ENCODE results near the gene PBRM1.

Gene PBRM1

DNA sequence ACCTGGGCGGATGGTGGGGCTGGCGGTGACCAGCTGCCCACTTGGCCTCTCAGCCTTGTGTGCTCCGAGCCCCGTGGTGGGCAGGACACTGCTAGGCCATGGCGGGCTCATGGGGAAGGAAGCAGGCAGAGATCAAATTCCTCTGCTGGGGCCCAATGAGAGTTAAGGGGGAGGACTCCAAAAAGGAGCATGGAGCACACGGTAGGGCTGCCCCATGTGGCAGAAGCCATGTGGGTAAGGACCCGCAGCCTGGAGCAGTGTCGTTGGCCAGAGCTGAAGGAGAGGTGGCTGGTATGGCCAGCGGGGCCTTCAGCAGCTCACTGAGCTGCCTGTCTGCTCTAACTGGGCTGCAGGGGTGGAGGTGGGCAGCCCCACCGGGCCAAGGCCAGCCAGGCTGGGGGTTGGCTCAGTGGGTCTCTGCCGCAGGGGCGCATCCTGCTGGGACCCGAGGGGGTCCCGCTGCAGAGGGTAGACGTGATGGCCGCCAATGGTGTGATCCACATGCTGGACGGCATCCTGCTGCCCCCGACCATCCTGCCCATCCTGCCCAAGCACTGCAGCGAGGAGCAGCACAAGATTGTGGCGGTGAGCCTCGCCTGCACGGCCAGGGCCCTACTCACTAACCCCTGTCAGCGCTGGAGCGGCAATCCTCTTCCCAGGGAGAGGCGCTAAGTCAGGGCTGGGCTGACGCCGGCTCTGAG lies 179.3 kb downstream of the PBRM1 start:
- TF ChIP-seq, protein P1, sequence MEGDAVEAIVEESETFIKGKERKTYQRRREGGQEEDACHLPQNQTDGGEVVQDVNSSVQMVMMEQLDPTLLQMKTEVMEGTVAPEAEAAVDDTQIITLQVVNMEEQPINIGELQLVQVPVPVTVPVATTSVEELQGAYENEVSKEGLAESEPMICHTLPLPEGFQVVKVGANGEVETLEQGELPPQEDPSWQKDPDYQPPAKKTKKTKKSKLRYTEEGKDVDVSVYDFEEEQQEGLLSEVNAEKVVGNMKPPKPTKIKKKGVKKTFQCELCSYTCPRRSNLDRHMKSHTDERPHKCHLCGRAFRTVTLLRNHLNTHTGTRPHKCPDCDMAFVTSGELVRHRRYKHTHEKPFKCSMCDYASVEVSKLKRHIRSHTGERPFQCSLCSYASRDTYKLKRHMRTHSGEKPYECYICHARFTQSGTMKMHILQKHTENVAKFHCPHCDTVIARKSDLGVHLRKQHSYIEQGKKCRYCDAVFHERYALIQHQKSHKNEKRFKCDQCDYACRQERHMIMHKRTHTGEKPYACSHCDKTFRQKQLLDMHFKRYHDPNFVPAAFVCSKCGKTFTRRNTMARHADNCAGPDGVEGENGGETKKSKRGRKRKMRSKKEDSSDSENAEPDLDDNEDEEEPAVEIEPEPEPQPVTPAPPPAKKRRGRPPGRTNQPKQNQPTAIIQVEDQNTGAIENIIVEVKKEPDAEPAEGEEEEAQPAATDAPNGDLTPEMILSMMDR (IDR thresholded peaks at IDR 0.05; ENCODE audit: control insufficient read depth, extremely low read depth, insufficient read depth), result no peak
- no peak overlapping the region for H3K4me3 ChIP-seq (ENCODE audit: low read depth, low read length)
- DNase-seq (ENCODE audit: low read depth), result no peak

DNA sequence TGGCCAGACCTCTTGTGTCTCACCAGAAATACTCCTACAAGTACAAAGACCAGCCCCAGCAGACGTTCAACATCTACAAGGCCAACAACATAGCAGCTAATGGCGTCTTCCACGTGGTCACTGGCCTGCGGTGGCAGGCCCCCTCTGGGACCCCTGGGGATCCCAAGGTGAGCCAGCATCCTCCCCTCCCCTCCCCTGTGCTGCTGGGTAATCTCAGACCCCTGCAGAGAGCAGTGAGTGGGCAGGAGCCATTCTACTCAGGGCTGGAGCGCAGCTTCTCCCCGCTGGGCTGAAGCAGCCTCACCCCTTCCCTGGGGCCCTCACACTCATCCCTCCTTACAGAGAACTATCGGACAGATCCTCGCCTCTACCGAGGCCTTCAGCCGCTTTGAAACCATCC lies 180.7 kb downstream of the PBRM1 start:
- DNase-seq (ENCODE audit: low read depth), result no peak
- TF ChIP-seq, protein P1 (IDR thresholded peaks at IDR 0.05; ENCODE audit: control insufficient read depth, extremely low read depth, insufficient read depth), result no peak
- H3K4me3 ChIP-seq (ENCODE audit: low read depth, low read length), result no peak overlapping the region

DNA sequence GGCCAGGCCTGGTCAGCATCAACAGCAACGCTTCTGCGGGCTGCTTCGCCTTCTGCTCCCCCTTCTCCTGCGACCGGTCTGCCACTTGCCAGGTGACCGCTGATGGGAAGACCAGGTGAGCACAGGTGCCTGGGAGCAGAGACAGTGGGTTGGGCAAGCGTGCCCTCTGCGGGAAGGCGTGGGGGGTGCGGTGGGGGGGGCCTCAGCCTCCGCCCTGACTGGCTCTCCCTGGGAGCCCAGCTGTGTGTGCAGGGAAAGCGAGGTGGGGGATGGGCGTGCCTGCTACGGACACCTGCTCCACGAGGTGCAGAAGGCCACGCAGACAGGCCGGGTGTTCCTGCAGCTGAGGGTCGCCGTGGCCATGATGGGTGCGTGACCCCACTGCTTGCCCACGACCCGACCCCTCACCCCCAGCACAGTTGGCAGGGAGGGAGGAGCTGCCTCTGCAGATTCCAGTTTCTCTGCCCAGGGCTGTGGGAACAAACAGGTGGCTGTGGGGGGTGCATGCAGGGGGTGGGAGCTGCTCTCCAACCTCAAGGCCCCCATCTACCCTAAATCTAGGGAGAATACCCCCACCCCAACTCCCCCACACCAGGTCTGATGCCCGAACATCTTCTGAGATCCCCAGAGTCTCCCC lies 181.8 kb downstream of the PBRM1 start:
- no peak for DNase-seq (ENCODE audit: low read depth)
- H3K4me3 ChIP-seq (ENCODE audit: low read depth, low read length), result no peak overlapping the region
- TF ChIP-seq, protein P1 (IDR thresholded peaks at IDR 0.05; ENCODE audit: control insufficient read depth, extremely low read depth, insufficient read depth), result no peak

DNA sequence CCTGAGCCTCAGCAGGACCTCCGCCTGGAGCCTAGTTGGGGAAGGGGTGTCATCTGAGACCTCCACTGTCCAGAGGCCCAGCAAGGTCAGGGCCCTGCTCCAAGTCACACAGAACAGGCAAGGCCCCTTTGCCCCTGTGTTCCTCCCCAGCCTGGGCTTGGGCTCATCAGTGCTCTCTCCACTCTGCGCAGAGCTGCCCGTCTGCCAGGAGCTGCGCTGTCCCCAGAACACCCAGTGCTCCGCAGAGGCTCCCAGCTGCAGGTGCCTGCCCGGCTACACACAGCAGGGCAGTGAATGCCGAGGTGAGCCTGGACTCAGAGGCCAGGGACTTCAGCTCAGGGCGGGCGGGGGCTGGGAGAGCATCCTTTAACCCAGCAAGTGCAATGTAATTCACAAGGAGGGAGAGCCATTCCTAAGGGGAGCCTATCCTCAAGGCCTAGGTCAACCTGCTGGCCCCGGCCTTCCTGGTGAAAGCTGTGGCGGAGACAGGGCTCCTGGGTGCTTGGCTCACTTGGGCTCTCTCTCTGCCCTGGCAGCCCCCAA lies 182.8 kb downstream of the PBRM1 start:
- no peak for DNase-seq (ENCODE audit: low read depth)
- no peak overlapping the region for H3K4me3 ChIP-seq (ENCODE audit: low read depth, low read length)
- TF ChIP-seq, protein P1 (IDR thresholded peaks at IDR 0.05; ENCODE audit: control insufficient read depth, extremely low read depth, insufficient read depth), result no peak

- no peak overlapping the region for H3K4me3 ChIP-seq (ENCODE audit: low read depth, low read length)
- TF ChIP-seq, protein P1 (IDR thresholded peaks at IDR 0.05; ENCODE audit: control insufficient read depth, extremely low read depth, insufficient read depth), result no peak
- DNase-seq (ENCODE audit: low read depth), result no peak
Observed at GRCh38 chr3:52502001-52502400, 183.7 kb downstream of the PBRM1 start.

- TF ChIP-seq, protein P1 (IDR thresholded peaks at IDR 0.05; ENCODE audit: control insufficient read depth, extremely low read depth, insufficient read depth), result no peak
- H3K4me3 ChIP-seq (ENCODE audit: low read depth, low read length), result no peak overlapping the region
- DNase-seq (ENCODE audit: low read depth), result no peak
Observed at GRCh38 chr3:52501046-52501445, 184.7 kb downstream of the PBRM1 start.

Measured in LNCaP clone FGC (cell line).